ENCODE results near the gene IQCF5. TPM values are rescaled to one million over a fixed set of nuclear protein-coding genes. Genes with fewer than 3 reads are reported as not detected.

Gene IQCF5
- total RNA-seq, 4 donors from 2014 or later, result not detected

- DNase-seq, result no peak
- TF ChIP-seq CTCF (IDR thresholded peaks at IDR 0.05), result no peak
- TF ChIP-seq POLR2A (IDR thresholded peaks at IDR 0.05), result no peak
- H3K27ac ChIP-seq, result no peak overlapping the region
- H3K4me3 ChIP-seq, result no peak overlapping the region
- H3K36me3 ChIP-seq, result no peaks in the 10 kb centered on the region
- H3K9me3 ChIP-seq, result no peaks in the 10 kb centered on the region
- H3K4me1 ChIP-seq, result no peaks in the 10 kb centered on the region
- no peaks in the 10 kb centered on the region for H3K27me3 ChIP-seq
Observed at GRCh38 chr3:51888463-51889105, 13.2 kb upstream of the IQCF5 start.

- Histone ChIP-seq H3K4me3 (no peak overlapping the region), H3K27me3 (no peaks in the 10 kb centered on the region), H3K36me3 (no peaks in the 10 kb centered on the region), H3K4me1 (no peaks in the 10 kb centered on the region), H3K27ac (no peak overlapping the region), H3K9me3 (no peaks in the 10 kb centered on the region)
- no peak for DNase-seq
- no peak for TF ChIP-seq POLR2A (IDR thresholded peaks at IDR 0.05)
- TF ChIP-seq CTCF (IDR thresholded peaks at IDR 0.05), result no peak
Observed at GRCh38 chr3:51887620-51888019, 12.2 kb upstream of the IQCF5 start.

GRCh38 chr3:51886447-51886846 is 11.0 kb upstream of the IQCF5 start:
- H3K27ac ChIP-seq, result no peak overlapping the region
- H3K27me3 ChIP-seq, result no peaks in the 10 kb centered on the region
- H3K9me3 ChIP-seq, result no peaks in the 10 kb centered on the region
- no peak for DNase-seq
- H3K4me1 ChIP-seq, result no peaks in the 10 kb centered on the region
- TF ChIP-seq CTCF (IDR thresholded peaks at IDR 0.05) (no peak), POLR2A (IDR thresholded peaks at IDR 0.05) (no peak)
- H3K4me3 ChIP-seq, result no peak overlapping the region
- H3K36me3 ChIP-seq, result no peaks in the 10 kb centered on the region

- Histone ChIP-seq H3K27me3 (no peaks in the 10 kb centered on the region), H3K36me3 (no peaks in the 10 kb centered on the region), H3K9me3 (no peaks in the 10 kb centered on the region), H3K27ac (no peak overlapping the region), H3K4me3 (no peak overlapping the region), H3K4me1 (no peaks in the 10 kb centered on the region)
- no peak for TF ChIP-seq POLR2A (IDR thresholded peaks at IDR 0.05)
- TF ChIP-seq CTCF (IDR thresholded peaks at IDR 0.05), result no peak
- no peak for DNase-seq
Observed at GRCh38 chr3:51879937-51880336, 4.5 kb upstream of the IQCF5 start.

- H3K36me3 ChIP-seq, result no peaks in the 10 kb centered on the region
- H3K4me3 ChIP-seq, result no peak overlapping the region
- no peak for DNase-seq
- TF ChIP-seq POLR2A (IDR thresholded peaks at IDR 0.05) (no peak), CTCF (IDR thresholded peaks at IDR 0.05) (no peak)
- H3K27ac ChIP-seq, result no peak overlapping the region
- H3K9me3 ChIP-seq, result no peaks in the 10 kb centered on the region
- no peaks in the 10 kb centered on the region for H3K4me1 ChIP-seq
- no peaks in the 10 kb centered on the region for H3K27me3 ChIP-seq
Observed at GRCh38 chr3:51876186-51876585, 785 bp upstream of the IQCF5 start.

- H3K4me3 ChIP-seq, result no peak overlapping the region
- H3K27ac ChIP-seq, result no peak overlapping the region
- H3K4me1 ChIP-seq, result no peaks in the 10 kb centered on the region
- no peaks in the 10 kb centered on the region for H3K27me3 ChIP-seq
- TF ChIP-seq CTCF (IDR thresholded peaks at IDR 0.05) (no peak), POLR2A (IDR thresholded peaks at IDR 0.05) (no peak)
- H3K36me3 ChIP-seq, result no peaks in the 10 kb centered on the region
- DNase-seq, result no peak
- H3K9me3 ChIP-seq, result no peaks in the 10 kb centered on the region
Observed at GRCh38 chr3:51874889-51875288, 512 bp downstream of the IQCF5 start.

Data from Peyer's patch (tissue), 4 donors.